Trophoblast cell (in vitro differentiated cells and primary cell): ENCODE data around the gene MOB1B.
"Not testable (repeated sequence)": the region's sequence is repeated elsewhere in the genome, so short reads cannot be mapped to it uniquely, and the experiment has no call there.

Experiments
- DNase-seq, 2 donors: peaks; one replicate each; pipeline ENCODE4 v3.0.0-alpha.2; 2016
- H2AFZ ChIP-seq: 2 replicates; pipeline ENCODE4 v1.6.1; 2013; ENCODE audit warnings: low read length, moderate library complexity, mild to moderate bottlenecking; ENCODE audit not compliant: insufficient read depth, poor library complexity
- H2AK5ac ChIP-seq: 2 replicates; pipeline ENCODE4 v1.6.1; 2013; ENCODE audit warnings: mild to moderate bottlenecking, low read length
- H2BK120ac ChIP-seq: 2 replicates; pipeline ENCODE4 v1.6.1; 2013; ENCODE audit warnings: low read length, mild to moderate bottlenecking, moderate library complexity; ENCODE audit not compliant: insufficient read depth, poor library complexity
- H2BK12ac ChIP-seq: 2 replicates; pipeline ENCODE4 v1.6.1; 2013; ENCODE audit warnings: mild to moderate bottlenecking, low read length, moderate library complexity
- H2BK5ac ChIP-seq: 2 replicates; pipeline ENCODE4 v1.6.1; 2013; ENCODE audit warnings: low read length, low read depth, moderate library complexity, mild to moderate bottlenecking; ENCODE audit not compliant: poor library complexity
- H3K14ac ChIP-seq: 2 replicates; pipeline ENCODE4 v1.6.1; 2013; ENCODE audit warnings: mild to moderate bottlenecking, low read length
- H3K18ac ChIP-seq: 2 replicates; pipeline ENCODE4 v1.6.1; 2013; ENCODE audit warnings: mild to moderate bottlenecking, low read length
- H3K23ac ChIP-seq: 2 replicates; pipeline ENCODE4 v1.6.1; 2013; ENCODE audit warnings: low read length
- H3K27ac ChIP-seq: 2 replicates; pipeline ENCODE4 v1.5.1; 2013; ENCODE audit warnings: low read depth, mild to moderate bottlenecking, inconsistent platforms, low read length, moderate library complexity
- H3K27me3 ChIP-seq: 2 replicates; pipeline ENCODE4 v1.6.1; 2013; ENCODE audit warnings: inconsistent platforms, mild to moderate bottlenecking, low read length, moderate library complexity; ENCODE audit not compliant: insufficient read depth
- H3K36me3 ChIP-seq, 2 experiments: 1 replicate in 1 of 2; 2 replicates in 1 of 2; pipeline ENCODE4 v1.6.1; 2013; ENCODE audit warnings: low read length in 2 of 2, mild to moderate bottlenecking in 2 of 2, moderate library complexity in 1 of 2; ENCODE audit not compliant: insufficient read depth in 2 of 2, control insufficient read depth in 1 of 2
- H3K4ac ChIP-seq: 2 replicates; pipeline ENCODE4 v1.6.1; 2013; ENCODE audit warnings: low read depth, mild to moderate bottlenecking, low read length, moderate library complexity
- H3K4me1 ChIP-seq, 2 experiments: 1 replicate in 1 of 2; 2 replicates in 1 of 2; pipeline ENCODE4 v1.6.1; 2013; ENCODE audit warnings: low read length in 2 of 2, mild to moderate bottlenecking in 2 of 2, moderate library complexity in 1 of 2; ENCODE audit not compliant: insufficient read depth in 2 of 2, control insufficient read depth in 1 of 2
- H3K4me2 ChIP-seq: 2 replicates; pipeline ENCODE4 v1.6.1; 2013; ENCODE audit warnings: inconsistent platforms, mild to moderate bottlenecking, low read length, moderate library complexity
- H3K4me3 ChIP-seq: 2 replicates; pipeline ENCODE4 v1.5.1; 2013; ENCODE audit warnings: mild to moderate bottlenecking, low read depth, low read length, inconsistent platforms
- H3K79me1 ChIP-seq: one replicate; pipeline ENCODE4 v1.6.1; 2013; ENCODE audit warnings: low read length
- H3K79me2 ChIP-seq: 2 replicates; pipeline ENCODE4 v1.6.1; 2013; ENCODE audit warnings: low read length, mild to moderate bottlenecking; ENCODE audit not compliant: control insufficient read depth, insufficient read depth, poor library complexity
- H3K9ac ChIP-seq: 2 replicates; pipeline ENCODE4 v1.6.1; 2013; ENCODE audit warnings: mild to moderate bottlenecking, low read length
- H3K9me3 ChIP-seq: 2 replicates; pipeline ENCODE4 v1.6.1; 2013; ENCODE audit warnings: low read depth, mild to moderate bottlenecking, control low read depth, inconsistent platforms, low read length; ENCODE audit not compliant: insufficient read depth
- H4K12ac ChIP-seq: 2 replicates; pipeline ENCODE4 v1.6.1; 2013; ENCODE audit warnings: low read depth, mild to moderate bottlenecking, low read length, moderate library complexity
- H4K8ac ChIP-seq: 2 replicates; pipeline ENCODE4 v1.6.1; 2013; ENCODE audit warnings: low read depth, mild to moderate bottlenecking, low read length, moderate library complexity
- H4K91ac ChIP-seq: one replicate; pipeline ENCODE4 v1.6.1; 2013; ENCODE audit warnings: low read depth, mild to moderate bottlenecking, low read length, moderate library complexity
- WGBS: extraction: QIAGEN DNeasy Blood & Tissue Kit; methylation state at CpG from one replicate; pipeline ENCODE4 v1.1.7; 2013; ENCODE audit warnings: missing lambda C conversion rate; ENCODE audit not compliant: insufficient read length, insufficient coverage; ENCODE audit errors: extremely low coverage; 5-methylcytosine and 5-hydroxymethylcytosine counted together

Gene MOB1B

GRCh38 chr4:71005025-71005424 is 102.9 kb downstream of the MOB1B start:
- H2AFZ ChIP-seq, H3K14ac ChIP-seq, H3K36me3 ChIP-seq, H2BK12ac ChIP-seq, H3K4me2 ChIP-seq, H3K23ac ChIP-seq, H3K9me3 ChIP-seq, H3K79me2 ChIP-seq, H3K27ac ChIP-seq, H3K9ac ChIP-seq, H3K79me1 ChIP-seq, H3K4ac ChIP-seq, DNase-seq, H4K8ac ChIP-seq, H2BK120ac ChIP-seq, H3K4me3 ChIP-seq, H4K12ac ChIP-seq, H2AK5ac ChIP-seq, H3K4me1 ChIP-seq, H4K91ac ChIP-seq, H3K27me3 ChIP-seq, H3K18ac ChIP-seq, H2BK5ac ChIP-seq: not testable (repeated sequence)
- WGBS, result no CpG with 5 or more reads among the region's 6 CpGs

- Histone ChIP-seq H3K14ac (no peak overlapping the region), H3K79me2 (no peaks in the 10 kb centered on the region), H3K27me3 (no peaks in the 10 kb centered on the region), H4K8ac (no peak overlapping the region), H2AFZ (no peak overlapping the region), H4K12ac (no peak overlapping the region), H3K9ac (no peak overlapping the region), H3K4me1 (no peaks in the 10 kb centered on the region), H4K91ac (no peak overlapping the region), H3K23ac (no peak overlapping the region), H3K4me2 (no peak overlapping the region), H3K4ac (no peak overlapping the region), H2BK5ac (no peak overlapping the region), H3K9me3 (no peaks in the 10 kb centered on the region), H3K36me3 (peaks cover 0 to 1% of the 10 kb centered on the region in 2 experiments), H2AK5ac (no peak overlapping the region), H3K79me1 (no peaks in the 10 kb centered on the region), H2BK120ac (no peak overlapping the region), H2BK12ac (no peak overlapping the region), H3K18ac (no peak overlapping the region), H3K4me3 (no peak overlapping the region), H3K27ac (no peak overlapping the region)
- DNase-seq, result no peak
- WGBS, result no CpG with 5 or more reads among the region's 6 CpGs
These were observed 104.2 kb downstream of the MOB1B start for GRCh38 chr4:71006203-71006907.

GRCh38 chr4:71008196-71008595 is 106.0 kb downstream of the MOB1B start:
- no peak overlapping the region for H4K12ac ChIP-seq
- no peak overlapping the region for H3K18ac ChIP-seq
- no peak overlapping the region for H2BK120ac ChIP-seq
- H3K23ac ChIP-seq, result no peak overlapping the region
- no peak overlapping the region for H4K8ac ChIP-seq
- H4K91ac ChIP-seq, result no peak overlapping the region
- H3K14ac ChIP-seq, result no peak overlapping the region
- H3K4ac ChIP-seq, result no peak overlapping the region
- H3K79me1 ChIP-seq, result no peaks in the 10 kb centered on the region
- no peak overlapping the region for H3K27ac ChIP-seq
- H2BK5ac ChIP-seq, result no peak overlapping the region
- WGBS, result no CpG with 5 or more reads among the region's 2 CpGs
- no peaks in the 10 kb centered on the region for H3K27me3 ChIP-seq
- H3K79me2 ChIP-seq, result no peaks in the 10 kb centered on the region
- H3K9me3 ChIP-seq, result no peaks in the 10 kb centered on the region
- DNase-seq, result no peak
- H3K36me3 ChIP-seq, result peaks cover 0 to 1% of the 10 kb centered on the region in 2 experiments
- H2AFZ ChIP-seq, result no peak overlapping the region
- no peak overlapping the region for H3K9ac ChIP-seq
- H3K4me1 ChIP-seq, result no peaks in the 10 kb centered on the region
- H3K4me3 ChIP-seq, result no peak overlapping the region
- H2BK12ac ChIP-seq, result no peak overlapping the region
- H3K4me2 ChIP-seq, result no peak overlapping the region
- H2AK5ac ChIP-seq, result no peak overlapping the region

GRCh38 chr4:71009086-71009485 is 106.9 kb downstream of the MOB1B start:
- no peak overlapping the region for H2AFZ ChIP-seq
- no peak overlapping the region for H2BK12ac ChIP-seq
- no peak overlapping the region for H3K18ac ChIP-seq
- no peak overlapping the region for H3K4me3 ChIP-seq
- no peak overlapping the region for H2BK120ac ChIP-seq
- no peaks in the 10 kb centered on the region for H3K27me3 ChIP-seq
- no peak overlapping the region for H3K4me2 ChIP-seq
- H2AK5ac ChIP-seq, result no peak overlapping the region
- no peaks in the 10 kb centered on the region for H3K4me1 ChIP-seq
- H3K79me2 ChIP-seq, result no peaks in the 10 kb centered on the region
- no peak overlapping the region for H4K12ac ChIP-seq
- no peak overlapping the region for H4K8ac ChIP-seq
- no peak overlapping the region for H3K9ac ChIP-seq
- no peak overlapping the region for H3K14ac ChIP-seq
- H3K36me3 ChIP-seq, result peaks cover 0 to 1% of the 10 kb centered on the region in 2 experiments
- H2BK5ac ChIP-seq, result no peak overlapping the region
- no peak overlapping the region for H3K4ac ChIP-seq
- no peak overlapping the region for H3K23ac ChIP-seq
- WGBS, result no CpG with 5 or more reads among the region's 3 CpGs
- H4K91ac ChIP-seq, result no peak overlapping the region
- no peak overlapping the region for H3K27ac ChIP-seq
- H3K9me3 ChIP-seq, result no peaks in the 10 kb centered on the region
- no peak for DNase-seq
- H3K79me1 ChIP-seq, result no peaks in the 10 kb centered on the region
